Right atrium auricular region (tissue), 2 donors: ENCODE data around the gene ATP11A. TPM values are rescaled to one million over a fixed set of nuclear protein-coding genes. Genes with fewer than 3 reads are reported as not detected.
A peak's percentile ranks its signal among the peaks of the same experiment; 100 is the strongest.

Experiments
- DNase-seq: peaks from one replicate; pipeline ENCODE4 v3.0.0-alpha.2; 2019; ENCODE audit warnings: low spot score
- H3K27ac ChIP-seq, 2 donors: fragments of 200-600 bp; sonication (generic); 1 replicate in 1 of 2; 2 replicates in 1 of 2; pipeline ENCODE4 v1.5.1; 2016 to 2019
- H3K27me3 ChIP-seq, 2 donors: fragments of 200-600 bp; sonication (generic); one replicate each; pipeline versions ENCODE4 v1.5.1 to v1.6.0; 2017 to 2019
- H3K36me3 ChIP-seq: fragments of 200-600 bp; sonication (generic); one replicate; pipeline ENCODE4 v1.5.1; 2016
- H3K4me1 ChIP-seq, 2 donors: fragments of 200-600 bp; sonication (generic); one replicate each; pipeline versions ENCODE4 v1.5.1 to v1.6.0; 2017 to 2019
- H3K4me3 ChIP-seq, 2 donors: fragments of 200-600 bp; sonication (generic); 1 replicate in 1 of 2; 2 replicates in 1 of 2; pipeline ENCODE4 v1.5.1; 2017 to 2019; ENCODE audit warnings: mild to moderate bottlenecking in 1 of 2, moderate library complexity in 1 of 2
- H3K9me3 ChIP-seq, 2 donors: fragments of 200-600 bp; sonication (generic); one replicate each; pipeline ENCODE4 v1.5.1; 2019
- CTCF ChIP-seq, 2 donors: fragments of 200-600 bp; sonication (generic); IDR thresholded peaks; one replicate each; pipeline ENCODE4 v1.5.1; 2019; ENCODE audit warnings: antibody characterized with exemption in 2 of 2
- total RNA-seq, 2 donors: library from RNA; depleted of rRNA; stranded (reverse); fragments of >200 nt; gene quantifications; one replicate each; pipeline ENCODE4 v1.1.0, GENCODE V29; 2016

ATP11A gene
- total RNA-seq, 2 donors from 2014 or later, result 31.8 to 48.6 TPM

GRCh38 chr13:112716461-112716820, 26.6 kb downstream of the ATP11A start:
- no peak for TF ChIP-seq CTCF (IDR thresholded peaks at IDR 0.05)
- Histone ChIP-seq H3K36me3 (no peaks in the 10 kb centered on the region), H3K27ac (peak overlapping the region; percentile 48 to 54), H3K4me3 (no peak overlapping the region), H3K9me3 (no peaks in the 10 kb centered on the region), H3K4me1 (peaks cover 0 to 33% of the 10 kb centered on the region in 2 donors), H3K27me3 (no peaks in the 10 kb centered on the region)
- DNase-seq, result no peak

- Histone ChIP-seq H3K27ac (peak overlapping the region in 1 of 2 donors; percentile 54), H3K9me3 (no peaks in the 10 kb centered on the region), H3K4me1 (peaks cover 0 to 33% of the 10 kb centered on the region in 2 donors), H3K4me3 (no peak overlapping the region), H3K27me3 (no peaks in the 10 kb centered on the region), H3K36me3 (no peaks in the 10 kb centered on the region)
- no peak for TF ChIP-seq CTCF (IDR thresholded peaks at IDR 0.05)
- DNase-seq, result no peak
Measured at GRCh38 chr13:112716841-112717520, 27.1 kb downstream of the ATP11A start.

GRCh38 chr13:112718318-112718717, 28.5 kb downstream of the ATP11A start:
- H3K36me3 ChIP-seq, result no peaks in the 10 kb centered on the region
- DNase-seq, result no peak
- H3K4me1 ChIP-seq, result peaks cover 0 to 34% of the 10 kb centered on the region in 2 donors
- no peaks in the 10 kb centered on the region for H3K9me3 ChIP-seq
- H3K27me3 ChIP-seq, result no peaks in the 10 kb centered on the region
- no peak overlapping the region for H3K27ac ChIP-seq
- no peak overlapping the region for H3K4me3 ChIP-seq
- TF ChIP-seq CTCF (IDR thresholded peaks at IDR 0.05), result no peak

- H3K27me3 ChIP-seq, result no peaks in the 10 kb centered on the region
- DNase-seq, result no peak
- H3K36me3 ChIP-seq, result no peaks in the 10 kb centered on the region
- TF ChIP-seq CTCF (IDR thresholded peaks at IDR 0.05), result no peak
- no peaks in the 10 kb centered on the region for H3K9me3 ChIP-seq
- no peak overlapping the region for H3K4me3 ChIP-seq
- H3K27ac ChIP-seq, result no peak overlapping the region
- H3K4me1 ChIP-seq, result peaks cover 0 to 40% of the 10 kb centered on the region in 2 donors
Measured at GRCh38 chr13:112719016-112719415, 29.2 kb downstream of the ATP11A start.

GRCh38 chr13:112719556-112719955, 29.7 kb downstream of the ATP11A start:
- Histone ChIP-seq H3K4me3 (no peak overlapping the region), H3K9me3 (no peaks in the 10 kb centered on the region), H3K27ac (no peak overlapping the region), H3K4me1 (peaks cover 0 to 43% of the 10 kb centered on the region in 2 donors), H3K27me3 (no peaks in the 10 kb centered on the region), H3K36me3 (no peaks in the 10 kb centered on the region)
- TF ChIP-seq CTCF (IDR thresholded peaks at IDR 0.05), result no peak
- no peak for DNase-seq

- Histone ChIP-seq H3K36me3 (no peaks in the 10 kb centered on the region), H3K27me3 (no peaks in the 10 kb centered on the region), H3K27ac (no peak overlapping the region), H3K4me3 (no peak overlapping the region), H3K9me3 (no peaks in the 10 kb centered on the region), H3K4me1 (peaks cover 0 to 50% of the 10 kb centered on the region in 2 donors)
- TF ChIP-seq CTCF (IDR thresholded peaks at IDR 0.05), result no peak
- DNase-seq, result no peak
Measured at GRCh38 chr13:112720251-112720650, 30.4 kb downstream of the ATP11A start.
